Naive thymus-derived CD4-positive, alpha-beta T cell (primary cell): ENCODE data around the gene DIABLO. TPM values are rescaled to one million over a fixed set of nuclear protein-coding genes. Genes with fewer than 3 reads are reported as not detected.
"Not testable (repeated sequence)": the region's sequence is repeated elsewhere in the genome, so short reads cannot be mapped to it uniquely, and the experiment has no call there.

Experiments
- ATAC-seq: fragments of 150-1000 bp; cut with Tn5 transposase; 2 replicates; pipeline ENCODE4 v1.10.0; 2021; ENCODE audit warnings: mild to moderate bottlenecking, moderate library complexity
- CTCF ChIA-PET: fragments of 350-600 bp; sonication (Branson Sonifier 250); formaldehyde crosslinking; loops from one replicate; lab custom pipeline; 2021; ENCODE audit warnings: antibody characterized with exemption; lab: Charles Lee
- POLR2A ChIA-PET: fragments of 350-600 bp; sonication (Branson Sonifier 250); formaldehyde crosslinking; loops from one replicate; lab custom pipeline; 2021; ENCODE audit warnings: antibody characterized with exemption, inconsistent platforms; lab: Charles Lee
- DNase-seq, 9 donors: peaks; one replicate each; pipeline versions ENCODE4 v3.0.0 to v3.0.0-alpha.2; 2020 to 2022; ENCODE audit warnings: mixed read lengths in 1 of 9
- H3K27ac ChIP-seq: one replicate; pipeline ENCODE4 v1.7.0; 2013; ENCODE audit warnings: mild to moderate bottlenecking, low read depth, low read length, moderate library complexity
- H3K27me3 ChIP-seq, 2 donors: one replicate each; pipeline ENCODE4 v1.7.0; 2013; ENCODE audit warnings: low read length in 2 of 2, mild to moderate bottlenecking in 2 of 2, moderate library complexity in 2 of 2; ENCODE audit not compliant: control insufficient read depth in 2 of 2, insufficient read depth in 2 of 2
- H3K36me3 ChIP-seq, 3 experiments: 1 replicate in 2 of 3; 2 replicates in 1 of 3; pipeline ENCODE4 v1.7.0; 2013; ENCODE audit warnings: low read length in 3 of 3, mild to moderate bottlenecking in 3 of 3, moderate library complexity in 1 of 3; ENCODE audit not compliant: insufficient read depth in 3 of 3, control insufficient read depth in 2 of 3
- H3K4me1 ChIP-seq, 2 donors: one replicate each; pipeline ENCODE4 v1.7.0; 2013; ENCODE audit warnings: low read length in 2 of 2, mild to moderate bottlenecking in 2 of 2, moderate library complexity in 1 of 2; ENCODE audit not compliant: control insufficient read depth in 2 of 2, insufficient read depth in 2 of 2
- H3K4me3 ChIP-seq: 2 replicates; pipeline ENCODE4 v1.7.0; 2013; ENCODE audit warnings: mild to moderate bottlenecking, low read length
- H3K9me3 ChIP-seq, 3 experiments: 1 replicate in 2 of 3; 2 replicates in 1 of 3; pipeline ENCODE4 v1.7.0; 2013; ENCODE audit warnings: low read length in 3 of 3; ENCODE audit not compliant: control insufficient read depth in 2 of 3
- H3K27ac Mint-ChIP-seq, 9 donors: one replicate each; pipeline ENCODE4 v1.8.0; 2020 to 2022; ENCODE audit warnings: mixed read lengths in 9 of 9, mild to moderate bottlenecking in 8 of 9, moderate library complexity in 5 of 9, inconsistent platforms in 2 of 9
- H3K27me3 Mint-ChIP-seq, 5 donors: one replicate each; pipeline ENCODE4 v1.8.0; 2021 to 2022; ENCODE audit warnings: mixed read lengths in 5 of 5, mild to moderate bottlenecking in 1 of 5
- H3K36me3 Mint-ChIP-seq, 5 donors: one replicate each; pipeline ENCODE4 v1.8.0; 2020 to 2022; ENCODE audit warnings: mixed read lengths in 5 of 5, mild to moderate bottlenecking in 3 of 5, inconsistent platforms in 1 of 5
- H3K4me1 Mint-ChIP-seq, 7 donors: one replicate each; pipeline ENCODE4 v1.8.0; 2020 to 2022; ENCODE audit warnings: mixed read lengths in 7 of 7, mild to moderate bottlenecking in 3 of 7, inconsistent platforms in 1 of 7
- H3K4me3 Mint-ChIP-seq, 10 donors: one replicate each; pipeline ENCODE4 v1.8.0; 2020 to 2022; ENCODE audit warnings: mild to moderate bottlenecking in 10 of 10, mixed read lengths in 10 of 10, moderate library complexity in 6 of 10, inconsistent platforms in 2 of 10
- H3K9me3 Mint-ChIP-seq, 11 donors: one replicate each; pipeline ENCODE4 v1.8.0; 2020 to 2022; ENCODE audit warnings: mixed read lengths in 11 of 11, mild to moderate bottlenecking in 4 of 11, inconsistent platforms in 1 of 11, moderate library complexity in 1 of 11
- intact Hi-C, 2 donors: fragments of 100-400 bp; cut with micrococcal nuclease; formaldehyde crosslinking; loops; one replicate each; pipeline ENCODE4 v1.15.1; 2023
- polyA plus RNA-seq, 2 donors: library from polyadenylated mRNA; unstranded; fragments of 300-500 nt; fragmentation: Illumina TruSeq; gene quantifications; one replicate each; pipeline ENCODE4 v1.2.3, GENCODE V29; 2021
- total RNA-seq, 6 experiments: library from RNA in 5 of 6; stranded (reverse) in 5 of 6; gene quantifications; 1 replicate in 5 of 6; 2 replicates in 1 of 6; pipeline ENCODE4 v1.2.3 and lab custom pipeline; 2021 to 2026

DIABLO gene
- total and polyA plus RNA-seq, 7 experiments from 2014 or later = 41.3 to 94.1 (median 58.3) TPM

- ChIA-PET CTCF (no interaction called here), POLR2A (interaction anchor here (0.9 to 2.0 kb wide), 5 partner anchors 12 to 40 kb away, joined by 3 to 6 read pairs (median 3); partner anchors contain the start of gene DIABLO)
- Histone ChIP-seq H3K27me3 (no peaks in the 10 kb centered on the region), H3K9me3 (no peaks in the 10 kb centered on the region), H3K36me3 (peaks cover 0 to 25% (median 5%) of the 10 kb centered on the region in 3 experiments), H3K4me3 (peak overlapping the region; percentile 68), H3K27ac (no peak overlapping the region), H3K4me1 (peaks cover 6 to 10% of the 10 kb centered on the region in 2 donors)
- Mint-ChIP-seq H3K4me3 (peak overlapping the region; percentile 55 to 85 (median 77)), H3K36me3 (peaks cover 0 to 15% (median 5%) of the 10 kb centered on the region in 5 donors), H3K9me3 (no peaks in the 10 kb centered on the region), H3K27ac (peak overlapping the region in 5 of 9 donors; percentile 44 to 77 (median 54)), H3K27me3 (peaks cover 0 to 35% (median 0%) of the 10 kb centered on the region in 5 donors), H3K4me1 (peaks cover 5 to 17% (median 14%) of the 10 kb centered on the region in 7 donors)
- DNase-seq (peak in 1 of 9 donors; percentile 26), ATAC-seq (peak; percentile 16)
- intact Hi-C loops = no loop called here
Measured at GRCh38 chr12:122204167-122205052, 21.4 kb downstream of the DIABLO start.

GRCh38 chr12:122203301-122204166 is 22.3 kb downstream of the DIABLO start, which contains the start of gene B3GNT4:
Gene B3GNT4 (plus strand): TSS chr12:122203709. CDS start chr12:122204619, 910 bp downstream.
- ATAC-seq (peak; percentile 79), DNase-seq (peak; percentile 50 to 75 (median 67))
- Mint-ChIP-seq H3K27ac (peak within 1 kb of the TSS in 5 of 9 donors; percentile 44 to 77 (median 46)), H3K27me3 (peaks cover 0 to 35% (median 0%) of the 10 kb centered on the region in 5 donors), H3K9me3 (no peaks in the 10 kb centered on the region), H3K36me3 (peaks cover 0 to 14% (median 2%) of the 10 kb centered on the region in 5 donors), H3K4me1 (peaks cover 5 to 17% (median 14%) of the 10 kb centered on the region in 7 donors), H3K4me3 (peak within 1 kb of the TSS; percentile 79 to 87 (median 82))
- Histone ChIP-seq H3K9me3 (no peaks in the 10 kb centered on the region), H3K36me3 (peaks cover 0 to 19% (median 5%) of the 10 kb centered on the region in 3 experiments), H3K27me3 (peaks cover 0 to 3% of the 10 kb centered on the region in 2 donors), H3K27ac (no peak within 1 kb of the TSS), H3K4me3 (peak within 1 kb of the TSS; percentile 68), H3K4me1 (peaks cover 6 to 10% of the 10 kb centered on the region in 2 donors)
- intact Hi-C loops = loop anchor here (1.0 to 2.0 kb wide), 2 partner anchors 23 to 63 kb away; partner anchors contain the start of genes VPS33A (in 2 of the 2) and DIABLO (in 1 of the 2)
- ChIA-PET CTCF (interaction anchor here (0.7 kb wide), 1 partner anchor 149 kb away, joined by 3 read pairs; no protein-coding TSS in a partner anchor), POLR2A (interaction anchor here (0.7 to 2.0 kb wide), 4 partner anchors 13 to 22 kb away, joined by 3 to 6 read pairs (median 4); partner anchors contain the start of gene DIABLO)

- H3K27me3 Mint-ChIP-seq = peaks cover 0 to 40% (median 6%) of the 10 kb centered on the region in 5 donors
- H3K4me1 ChIP-seq, H3K9me3 ChIP-seq, H3K27me3 ChIP-seq, H3K36me3 Mint-ChIP-seq, ATAC-seq, H3K27ac ChIP-seq, DNase-seq, H3K9me3 Mint-ChIP-seq: not testable (repeated sequence)
- intact Hi-C loops = loop anchor here (1.0 to 2.0 kb wide), 2 partner anchors 23 to 64 kb away; partner anchors contain the start of genes VPS33A (in 2 of the 2) and DIABLO (in 1 of the 2)
- H3K4me3 Mint-ChIP-seq = peak overlapping the region; percentile 79 to 87 (median 82)
- peaks cover 6 to 17% (median 14%) of the 10 kb centered on the region in 7 donors for H3K4me1 Mint-ChIP-seq
- CTCF ChIA-PET = interaction anchor here (0.7 kb wide), 1 partner anchor 149 kb away, joined by 3 read pairs; no protein-coding TSS in a partner anchor
- peaks cover 0 to 12% (median 0%) of the 10 kb centered on the region in 3 experiments for H3K36me3 ChIP-seq
- POLR2A ChIA-PET = interaction anchor here (1.1 kb wide), 1 partner anchor 14 kb away, joined by 5 read pairs; no protein-coding TSS in a partner anchor
- H3K27ac Mint-ChIP-seq = peak overlapping the region in 1 of 9 donors; percentile 62
- peak overlapping the region; percentile 68 for H3K4me3 ChIP-seq
Measured at GRCh38 chr12:122202811-122203210, 23.0 kb downstream of the DIABLO start.

GRCh38 chr12:122202017-122202416 is 23.8 kb downstream of the DIABLO start:
- Histone ChIP-seq H3K4me1 (peaks cover 6 to 10% of the 10 kb centered on the region in 2 donors), H3K36me3 (peaks cover 0 to 4% (median 0%) of the 10 kb centered on the region in 3 experiments), H3K4me3 (no peak overlapping the region), H3K27ac (no peak overlapping the region), H3K9me3 (no peaks in the 10 kb centered on the region), H3K27me3 (peaks cover 0 to 3% of the 10 kb centered on the region in 2 donors)
- peaks cover 6 to 18% (median 14%) of the 10 kb centered on the region in 7 donors for H3K4me1 Mint-ChIP-seq
- ATAC-seq (no peak), DNase-seq (no peak)
- peaks cover 0 to 1% (median 0%) of the 10 kb centered on the region in 11 donors for H3K9me3 Mint-ChIP-seq
- intact Hi-C loops = loop anchor here (2.0 kb wide), 1 partner anchor 65 kb away; the partner anchor contains the start of gene VPS33A (in 2 of the 2)
- peak overlapping the region in 1 of 10 donors; percentile 80 for H3K4me3 Mint-ChIP-seq
- ChIA-PET POLR2A (interaction anchor here (0.6 kb wide), 1 partner anchor 65 kb away, joined by 5 read pairs; no protein-coding TSS in a partner anchor), CTCF (interaction anchor here (0.8 kb wide), 1 partner anchor 154 kb away, joined by 3 read pairs; no protein-coding TSS in a partner anchor)
- peaks cover 0 to 3% (median 0%) of the 10 kb centered on the region in 5 donors for H3K36me3 Mint-ChIP-seq
- no peak overlapping the region for H3K27ac Mint-ChIP-seq
- peaks cover 0 to 40% (median 12%) of the 10 kb centered on the region in 5 donors for H3K27me3 Mint-ChIP-seq

GRCh38 chr12:122201381-122201780 is 24.5 kb downstream of the DIABLO start:
- peaks cover 0 to 46% (median 12%) of the 10 kb centered on the region in 5 donors for H3K27me3 Mint-ChIP-seq
- ATAC-seq (no peak), DNase-seq (no peak)
- H3K36me3 Mint-ChIP-seq = peaks cover 0 to 3% (median 0%) of the 10 kb centered on the region in 5 donors
- Histone ChIP-seq H3K27ac (no peak overlapping the region), H3K27me3 (peaks cover 0 to 3% of the 10 kb centered on the region in 2 donors), H3K4me3 (no peak overlapping the region), H3K36me3 (no peaks in the 10 kb centered on the region), H3K9me3 (no peaks in the 10 kb centered on the region), H3K4me1 (peaks cover 6 to 10% of the 10 kb centered on the region in 2 donors)
- intact Hi-C loops = no loop called here
- peaks cover 6 to 18% (median 14%) of the 10 kb centered on the region in 7 donors for H3K4me1 Mint-ChIP-seq
- POLR2A ChIA-PET = interaction anchor here (0.6 kb wide), 1 partner anchor 65 kb away, joined by 5 read pairs; no protein-coding TSS in a partner anchor
- H3K4me3 Mint-ChIP-seq = peak overlapping the region in 1 of 10 donors; percentile 51
- peaks cover 0 to 1% (median 0%) of the 10 kb centered on the region in 11 donors for H3K9me3 Mint-ChIP-seq
- CTCF ChIA-PET = no interaction called here
- peak overlapping the region in 1 of 9 donors; percentile 65 for H3K27ac Mint-ChIP-seq
